Glomerular endothelial cell (primary cell): ENCODE results near the gene RNGTT. TPM values are rescaled to one million over a fixed set of nuclear protein-coding genes. Genes with fewer than 3 reads are reported as not detected.
"Not testable (repeated sequence)": the region's sequence is repeated elsewhere in the genome, so short reads cannot be mapped to it uniquely, and the experiment has no call there.

Experiments used
- DNase-seq: peaks from one replicate; pipeline ENCODE4 v3.0.0-alpha.2; 2011; ENCODE audit warnings: low read depth, low spot score; ENCODE audit errors: extremely low read depth
- total RNA-seq: library from RNA; depleted of rRNA; stranded (reverse); fragments of >200 nt; gene quantifications from 2 replicates; pipeline ENCODE4 v1.2.3, GENCODE V29; 2015

Gene RNGTT
- total RNA-seq, 1 donor from 2014 or later = 10.3 TPM

GRCh38 chr6:88869263-88870020, 94.0 kb downstream of the RNGTT start:
- DNase-seq = no peak

- no peak for DNase-seq
These were observed 95.3 kb downstream of the RNGTT start for GRCh38 chr6:88867841-88868731.

GRCh38 chr6:88866856-88867255, 96.6 kb downstream of the RNGTT start:
- DNase-seq = no peak

GRCh38 chr6:88865275-88865674, 98.1 kb downstream of the RNGTT start:
- no peak for DNase-seq

- no peak for DNase-seq
These were observed 98.9 kb downstream of the RNGTT start for GRCh38 chr6:88864359-88865054.

GRCh38 chr6:88860310-88860709, 103.1 kb downstream of the RNGTT start:
- DNase-seq = no peak

- no peak for DNase-seq
These were observed 105.0 kb downstream of the RNGTT start for GRCh38 chr6:88858455-88858854.

GRCh38 chr6:88856566-88856965, 106.9 kb downstream of the RNGTT start:
- no peak for DNase-seq

GRCh38 chr6:88855541-88856147, 107.8 kb downstream of the RNGTT start:
- no peak for DNase-seq

- no peak for DNase-seq
These were observed 110.6 kb downstream of the RNGTT start for GRCh38 chr6:88852775-88853174.

- no peak for DNase-seq
These were observed 111.4 kb downstream of the RNGTT start for GRCh38 chr6:88852000-88852399.

GRCh38 chr6:88848870-88849269, 114.5 kb downstream of the RNGTT start:
- no peak for DNase-seq

- DNase-seq = no peak
These were observed 120.4 kb downstream of the RNGTT start for GRCh38 chr6:88843040-88843439.

GRCh38 chr6:88842320-88842719, 121.1 kb downstream of the RNGTT start:
- DNase-seq = no peak

- no peak for DNase-seq
These were observed 122.5 kb downstream of the RNGTT start for GRCh38 chr6:88840796-88841539.

- DNase-seq = no peak
These were observed 123.1 kb downstream of the RNGTT start for GRCh38 chr6:88840289-88840688.

- DNase-seq = no peak
These were observed 124.1 kb downstream of the RNGTT start for GRCh38 chr6:88839280-88839679.

- DNase-seq = no peak
These were observed 128.2 kb downstream of the RNGTT start for GRCh38 chr6:88835210-88835609.

- not testable (repeated sequence) for DNase-seq
These were observed 130.3 kb downstream of the RNGTT start for GRCh38 chr6:88833071-88833470.

GRCh38 chr6:88827599-88827998, 135.8 kb downstream of the RNGTT start:
- not testable (repeated sequence) for DNase-seq
